GM12865 (cell line): ENCODE data around the gene NLN.
"Not testable (repeated sequence)": the region's sequence is repeated elsewhere in the genome, so short reads cannot be mapped to it uniquely, and the experiment has no call there.

Experiments
- DNase-seq: peaks from one replicate; pipeline ENCODE4 v3.0.0; 2010; ENCODE audit warnings: low read depth
- H3K4me3 ChIP-seq: 2 replicates; pipeline ENCODE4 v1.5.1; 2011; ENCODE audit warnings: mild to moderate bottlenecking, low read depth, low read length, control low read depth
- CTCF ChIP-seq: IDR thresholded peaks from 2 replicates; pipeline ENCODE4 v1.5.1; 2011; ENCODE audit warnings: low read length, control low read depth, low read depth, inconsistent platforms; ENCODE audit not compliant: insufficient read depth; ENCODE audit errors: missing control alignments

NLN gene

GRCh38 chr5:65774346-65774745 is 52.3 kb downstream of the NLN start:
- DNase-seq, result peak; percentile 6
- H3K4me3 ChIP-seq, result no peak overlapping the region
- no peak for TF ChIP-seq CTCF

GRCh38 chr5:65775476-65775875 is 53.5 kb downstream of the NLN start:
- no peak for DNase-seq
- no peak for TF ChIP-seq CTCF
- no peak overlapping the region for H3K4me3 ChIP-seq

- no peak overlapping the region for H3K4me3 ChIP-seq
- no peak for DNase-seq
- no peak for TF ChIP-seq CTCF
Observed at GRCh38 chr5:65776441-65777141, 54.6 kb downstream of the NLN start.

- H3K4me3 ChIP-seq, result no peak overlapping the region
- no peak for DNase-seq
- no peak for TF ChIP-seq CTCF
Observed at GRCh38 chr5:65778126-65778525, 56.1 kb downstream of the NLN start.

- no peak for TF ChIP-seq CTCF
- DNase-seq, result peak; percentile 52
- H3K4me3 ChIP-seq, result no peak overlapping the region
Observed at GRCh38 chr5:65779643-65780042, 57.6 kb downstream of the NLN start.

GRCh38 chr5:65788296-65788695 is 66.3 kb downstream of the NLN start:
- not testable (repeated sequence) for H3K4me3 ChIP-seq, DNase-seq

GRCh38 chr5:65790371-65791163 is 68.6 kb downstream of the NLN start:
- no peak for TF ChIP-seq CTCF
- H3K4me3 ChIP-seq, result no peak overlapping the region
- peak; percentile 55 for DNase-seq
